NCI-H82 (cell line): Measurements from ENCODE around the gene USP17L30.
"Not testable (repeated sequence)": the region's sequence is repeated elsewhere in the genome, so short reads cannot be mapped to it uniquely, and the experiment has no call there.

Experiments used
- DNase-seq: peaks from one replicate; lab custom pipeline; 2025; lab: John Stamatoyannopoulos, UW

The USP17L30 gene, protein sequence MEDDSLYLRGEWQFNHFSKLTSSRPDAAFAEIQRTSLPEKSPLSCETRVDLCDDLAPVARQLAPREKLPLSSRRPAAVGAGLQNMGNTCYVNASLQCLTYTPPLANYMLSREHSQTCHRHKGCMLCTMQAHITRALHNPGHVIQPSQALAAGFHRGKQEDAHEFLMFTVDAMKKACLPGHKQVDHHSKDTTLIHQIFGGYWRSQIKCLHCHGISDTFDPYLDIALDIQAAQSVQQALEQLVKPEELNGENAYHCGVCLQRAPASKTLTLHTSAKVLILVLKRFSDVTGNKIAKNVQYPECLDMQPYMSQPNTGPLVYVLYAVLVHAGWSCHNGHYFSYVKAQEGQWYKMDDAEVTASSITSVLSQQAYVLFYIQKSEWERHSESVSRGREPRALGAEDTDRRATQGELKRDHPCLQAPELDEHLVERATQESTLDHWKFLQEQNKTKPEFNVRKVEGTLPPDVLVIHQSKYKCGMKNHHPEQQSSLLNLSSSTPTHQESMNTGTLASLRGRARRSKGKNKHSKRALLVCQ

DNA sequence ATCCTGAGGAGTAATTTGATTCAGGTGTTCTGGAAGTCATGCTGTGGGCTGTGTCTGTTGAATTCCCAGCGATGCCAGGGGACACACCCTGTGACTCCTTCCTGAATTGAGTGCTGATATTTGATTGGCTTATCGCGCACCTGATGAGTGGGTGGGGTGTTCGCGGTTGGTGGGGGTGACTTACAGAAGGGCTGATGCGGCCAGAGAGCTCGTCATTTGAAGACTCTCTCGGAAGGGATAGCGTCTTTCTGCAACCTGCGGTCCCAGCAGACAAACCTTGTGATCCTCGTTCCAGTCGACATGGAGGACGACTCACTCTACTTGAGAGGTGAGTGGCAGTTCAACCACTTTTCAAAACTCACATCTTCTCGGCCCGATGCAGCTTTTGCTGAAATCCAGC is at the start of gene USP17L30:
Gene USP17L30, plus strand, starts transcription at position 301 of the 400 bp plus-strand sequence. Its CDS starts 0 bp downstream, at position 301.
- DNase-seq = not testable (repeated sequence)

DNA sequence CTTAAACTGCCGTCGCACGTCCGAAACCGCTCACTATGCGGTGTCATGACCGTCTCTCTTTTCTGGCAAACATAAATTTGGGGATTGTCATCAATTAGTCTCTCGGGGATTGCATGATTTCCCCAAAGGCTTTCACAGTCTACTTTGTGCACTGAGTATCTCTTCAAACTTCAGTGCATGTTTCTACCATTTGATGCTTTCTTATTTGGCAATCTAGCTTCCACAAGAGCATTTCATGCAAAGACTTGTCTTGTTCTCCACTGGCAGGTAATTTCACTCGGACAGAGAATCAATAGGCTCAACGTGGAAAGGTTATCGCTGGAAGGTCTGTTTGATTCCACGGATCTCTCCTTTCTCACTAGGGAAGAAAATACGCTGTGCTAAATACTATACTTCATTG is 38.7 kb upstream of the USP17L30 start:
- DNase-seq = not testable (repeated sequence)

DNA sequence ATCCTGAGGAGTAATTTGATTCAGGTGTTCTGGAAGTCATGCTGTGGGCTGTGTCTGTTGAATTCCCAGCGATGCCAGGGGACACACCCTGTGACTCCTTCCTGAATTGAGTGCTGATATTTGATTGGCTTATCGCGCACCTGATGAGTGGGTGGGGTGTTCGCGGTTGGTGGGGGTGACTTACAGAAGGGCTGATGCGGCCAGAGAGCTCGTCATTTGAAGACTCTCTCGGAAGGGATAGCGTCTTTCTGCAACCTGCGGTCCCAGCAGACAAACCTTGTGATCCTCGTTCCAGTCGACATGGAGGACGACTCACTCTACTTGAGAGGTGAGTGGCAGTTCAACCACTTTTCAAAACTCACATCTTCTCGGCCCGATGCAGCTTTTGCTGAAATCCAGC is 38.1 kb upstream of the USP17L30 start, which contains the start of gene USP17L24:
Gene USP17L24, plus strand, starts transcription at position 301 of the 400 bp plus-strand sequence. Its CDS starts 0 bp downstream, at position 301.
- DNase-seq = not testable (repeated sequence)

DNA sequence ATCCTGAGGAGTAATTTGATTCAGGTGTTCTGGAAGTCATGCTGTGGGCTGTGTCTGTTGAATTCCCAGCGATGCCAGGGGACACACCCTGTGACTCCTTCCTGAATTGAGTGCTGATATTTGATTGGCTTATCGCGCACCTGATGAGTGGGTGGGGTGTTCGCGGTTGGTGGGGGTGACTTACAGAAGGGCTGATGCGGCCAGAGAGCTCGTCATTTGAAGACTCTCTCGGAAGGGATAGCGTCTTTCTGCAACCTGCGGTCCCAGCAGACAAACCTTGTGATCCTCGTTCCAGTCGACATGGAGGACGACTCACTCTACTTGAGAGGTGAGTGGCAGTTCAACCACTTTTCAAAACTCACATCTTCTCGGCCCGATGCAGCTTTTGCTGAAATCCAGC is 33.3 kb upstream of the USP17L30 start, which contains the start of gene USP17L25:
Gene USP17L25, plus strand, starts transcription at position 301 of the 400 bp plus-strand sequence. Its CDS starts 0 bp downstream, at position 301.
- not testable (repeated sequence) for DNase-seq

DNA sequence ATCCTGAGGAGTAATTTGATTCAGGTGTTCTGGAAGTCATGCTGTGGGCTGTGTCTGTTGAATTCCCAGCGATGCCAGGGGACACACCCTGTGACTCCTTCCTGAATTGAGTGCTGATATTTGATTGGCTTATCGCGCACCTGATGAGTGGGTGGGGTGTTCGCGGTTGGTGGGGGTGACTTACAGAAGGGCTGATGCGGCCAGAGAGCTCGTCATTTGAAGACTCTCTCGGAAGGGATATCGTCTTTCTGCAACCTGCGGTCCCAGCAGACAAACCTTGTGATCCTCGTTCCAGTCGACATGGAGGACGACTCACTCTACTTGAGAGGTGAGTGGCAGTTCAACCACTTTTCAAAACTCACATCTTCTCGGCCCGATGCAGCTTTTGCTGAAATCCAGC is 28.6 kb upstream of the USP17L30 start, which contains the start of gene USP17L26:
Gene USP17L26, plus strand, starts transcription at position 301 of the 400 bp plus-strand sequence. Its CDS starts 0 bp downstream, at position 301.
- DNase-seq = not testable (repeated sequence)

DNA sequence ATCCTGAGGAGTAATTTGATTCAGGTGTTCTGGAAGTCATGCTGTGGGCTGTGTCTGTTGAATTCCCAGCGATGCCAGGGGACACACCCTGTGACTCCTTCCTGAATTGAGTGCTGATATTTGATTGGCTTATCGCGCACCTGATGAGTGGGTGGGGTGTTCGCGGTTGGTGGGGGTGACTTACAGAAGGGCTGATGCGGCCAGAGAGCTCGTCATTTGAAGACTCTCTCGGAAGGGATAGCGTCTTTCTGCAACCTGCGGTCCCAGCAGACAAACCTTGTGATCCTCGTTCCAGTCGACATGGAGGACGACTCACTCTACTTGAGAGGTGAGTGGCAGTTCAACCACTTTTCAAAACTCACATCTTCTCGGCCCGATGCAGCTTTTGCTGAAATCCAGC is 23.8 kb upstream of the USP17L30 start, which contains the start of gene USP17L5:
Gene USP17L5, plus strand, starts transcription at position 301 of the 400 bp plus-strand sequence. Its CDS starts 0 bp downstream, at position 301.
- not testable (repeated sequence) for DNase-seq

DNA sequence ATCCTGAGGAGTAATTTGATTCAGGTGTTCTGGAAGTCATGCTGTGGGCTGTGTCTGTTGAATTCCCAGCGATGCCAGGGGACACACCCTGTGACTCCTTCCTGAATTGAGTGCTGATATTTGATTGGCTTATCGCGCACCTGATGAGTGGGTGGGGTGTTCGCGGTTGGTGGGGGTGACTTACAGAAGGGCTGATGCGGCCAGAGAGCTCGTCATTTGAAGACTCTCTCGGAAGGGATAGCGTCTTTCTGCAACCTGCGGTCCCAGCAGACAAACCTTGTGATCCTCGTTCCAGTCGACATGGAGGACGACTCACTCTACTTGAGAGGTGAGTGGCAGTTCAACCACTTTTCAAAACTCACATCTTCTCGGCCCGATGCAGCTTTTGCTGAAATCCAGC is 19.1 kb upstream of the USP17L30 start, which contains the start of gene USP17L27:
Gene USP17L27, plus strand, starts transcription at position 301 of the 400 bp plus-strand sequence. Its CDS starts 0 bp downstream, at position 301.
- DNase-seq = not testable (repeated sequence)

DNA sequence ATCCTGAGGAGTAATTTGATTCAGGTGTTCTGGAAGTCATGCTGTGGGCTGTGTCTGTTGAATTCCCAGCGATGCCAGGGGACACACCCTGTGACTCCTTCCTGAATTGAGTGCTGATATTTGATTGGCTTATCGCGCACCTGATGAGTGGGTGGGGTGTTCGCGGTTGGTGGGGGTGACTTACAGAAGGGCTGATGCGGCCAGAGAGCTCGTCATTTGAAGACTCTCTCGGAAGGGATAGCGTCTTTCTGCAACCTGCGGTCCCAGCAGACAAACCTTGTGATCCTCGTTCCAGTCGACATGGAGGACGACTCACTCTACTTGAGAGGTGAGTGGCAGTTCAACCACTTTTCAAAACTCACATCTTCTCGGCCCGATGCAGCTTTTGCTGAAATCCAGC is 14.3 kb upstream of the USP17L30 start, which contains the start of gene USP17L28:
Gene USP17L28, plus strand, starts transcription at position 301 of the 400 bp plus-strand sequence. Its CDS starts 0 bp downstream, at position 301.
- DNase-seq = not testable (repeated sequence)

DNA sequence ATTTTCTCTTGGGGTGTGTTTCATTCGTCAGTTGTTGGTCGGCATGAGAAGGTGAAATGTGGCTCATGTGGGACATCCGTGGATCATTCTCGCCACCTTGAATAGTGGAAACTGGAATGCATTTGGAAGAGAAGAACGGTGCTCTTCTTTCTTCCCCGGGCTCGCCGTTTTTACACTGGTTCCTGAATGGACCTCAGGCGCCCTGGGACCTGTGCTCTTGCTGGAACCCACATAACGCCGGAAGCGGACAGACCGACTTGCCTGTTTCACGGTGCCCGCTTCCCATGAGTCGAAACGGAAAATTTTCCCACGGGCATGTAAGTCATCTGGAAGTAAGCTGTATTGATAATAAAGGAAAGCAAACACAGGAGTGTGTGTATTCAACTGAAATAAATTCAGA is 12.1 kb upstream of the USP17L30 start:
- not testable (repeated sequence) for DNase-seq

DNA sequence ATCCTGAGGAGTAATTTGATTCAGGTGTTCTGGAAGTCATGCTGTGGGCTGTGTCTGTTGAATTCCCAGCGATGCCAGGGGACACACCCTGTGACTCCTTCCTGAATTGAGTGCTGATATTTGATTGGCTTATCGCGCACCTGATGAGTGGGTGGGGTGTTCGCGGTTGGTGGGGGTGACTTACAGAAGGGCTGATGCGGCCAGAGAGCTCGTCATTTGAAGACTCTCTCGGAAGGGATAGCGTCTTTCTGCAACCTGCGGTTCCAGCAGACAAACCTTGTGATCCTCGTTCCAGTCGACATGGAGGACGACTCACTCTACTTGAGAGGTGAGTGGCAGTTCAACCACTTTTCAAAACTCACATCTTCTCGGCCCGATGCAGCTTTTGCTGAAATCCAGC is 9.6 kb upstream of the USP17L30 start, which contains the start of gene USP17L29:
Gene USP17L29, plus strand, starts transcription at position 301 of the 400 bp plus-strand sequence. Its CDS starts 0 bp downstream, at position 301.
- DNase-seq = not testable (repeated sequence)

DNA sequence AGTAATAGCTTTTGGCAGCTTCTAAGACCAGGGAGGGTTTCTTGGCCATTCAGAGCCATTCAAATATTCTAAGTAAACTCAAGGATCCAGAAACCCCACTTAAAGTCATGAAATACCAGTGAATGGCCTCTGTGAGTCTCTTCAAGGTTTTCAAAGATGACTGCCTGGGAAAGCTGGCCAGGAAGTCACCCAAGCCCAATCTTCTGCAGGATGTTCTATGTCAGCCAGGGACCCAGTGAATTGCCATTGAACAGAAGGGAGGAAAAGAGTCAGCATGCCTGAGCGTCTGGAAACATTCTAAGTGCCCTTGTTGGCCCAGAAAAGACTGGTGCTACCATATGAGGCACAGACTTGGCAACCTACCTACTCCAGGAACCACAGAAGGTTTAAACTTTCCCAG is 17.0 kb downstream of the USP17L30 start:
- DNase-seq = not testable (repeated sequence)

DNA sequence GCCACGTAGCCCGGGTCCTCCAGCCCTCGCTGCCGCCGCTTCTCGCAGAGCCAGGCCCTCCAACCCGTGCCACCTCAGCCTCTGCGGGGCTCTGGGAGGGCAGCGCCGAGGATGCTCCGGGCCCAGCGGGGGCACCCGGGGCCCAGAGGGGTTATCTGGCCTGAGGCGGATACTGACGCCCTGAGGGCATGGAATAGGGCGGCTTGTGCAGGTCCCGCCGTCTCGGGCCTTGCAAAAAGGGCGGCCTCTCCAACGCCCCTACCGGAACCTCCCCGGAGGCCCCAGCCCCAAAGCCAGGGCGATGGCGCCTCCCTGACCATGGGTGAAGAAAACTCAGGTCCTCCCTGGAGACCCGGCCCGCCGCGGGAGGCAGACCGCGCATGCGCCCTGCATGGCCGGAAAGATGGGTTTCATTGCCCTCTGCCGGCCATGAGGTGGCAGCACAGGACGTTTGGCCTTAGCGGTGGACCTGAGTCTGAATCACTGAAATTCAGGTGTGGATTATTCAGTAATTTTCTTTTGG is 18.1 kb downstream of the USP17L30 start:
- DNase-seq = not testable (repeated sequence)

DNA sequence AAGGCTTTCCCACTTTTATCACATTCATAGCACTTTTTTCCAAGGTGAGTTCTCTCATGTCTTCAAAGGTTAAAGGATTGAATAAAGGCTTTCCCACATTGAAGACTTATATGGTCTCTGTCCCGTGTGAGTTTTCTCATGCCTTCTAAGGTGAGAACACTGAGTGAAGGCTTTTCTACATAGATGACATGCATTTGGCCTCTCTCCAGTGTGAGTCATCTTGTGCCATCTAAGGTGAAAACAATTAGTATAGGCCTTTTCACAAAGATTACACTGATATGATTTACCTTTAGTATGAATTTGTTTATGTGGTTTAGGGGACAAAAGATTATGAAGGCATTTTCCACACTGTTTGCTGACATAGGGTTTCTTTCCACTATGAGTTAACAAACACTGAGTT is 21.2 kb downstream of the USP17L30 start:
- no peak for DNase-seq

DNA sequence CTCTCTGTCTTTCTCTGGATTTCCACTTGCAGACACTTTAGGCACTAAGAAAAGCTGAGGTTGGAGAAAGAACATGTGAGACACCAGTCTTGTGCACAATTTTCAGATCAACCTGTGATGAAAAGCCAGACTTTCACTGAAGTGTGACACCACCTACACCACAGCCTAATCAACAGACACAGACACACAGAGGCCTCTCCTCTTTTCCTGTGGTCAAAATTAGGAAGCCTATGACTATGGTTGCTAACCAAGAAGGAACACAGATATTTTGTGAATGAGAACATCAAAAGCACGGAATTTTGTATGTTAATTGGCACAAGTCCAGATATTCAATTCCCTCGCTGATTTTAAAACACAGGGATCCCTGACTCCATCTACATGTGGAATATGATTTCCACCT is 26.1 kb downstream of the USP17L30 start:
- DNase-seq = not testable (repeated sequence)

DNA sequence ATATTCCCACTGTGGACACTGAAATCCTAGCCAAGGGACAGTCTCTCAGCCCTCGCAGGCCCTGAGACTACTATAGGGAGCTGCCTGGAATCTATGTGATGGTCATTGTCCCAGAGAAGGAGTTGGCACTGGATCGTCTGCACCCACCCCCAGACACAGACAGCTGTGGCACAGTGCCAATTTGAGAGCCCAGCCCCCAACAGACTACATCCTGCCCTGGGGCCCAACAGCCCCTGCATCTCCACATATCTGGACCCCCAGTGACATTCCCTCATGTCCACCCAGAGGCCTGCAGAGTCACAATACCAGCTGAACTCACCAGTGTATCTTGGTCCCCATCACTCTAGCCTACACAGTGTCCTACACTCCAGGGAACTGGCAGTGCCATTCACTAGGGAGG is 42.8 kb downstream of the USP17L30 start:
- DNase-seq = not testable (repeated sequence)

DNA sequence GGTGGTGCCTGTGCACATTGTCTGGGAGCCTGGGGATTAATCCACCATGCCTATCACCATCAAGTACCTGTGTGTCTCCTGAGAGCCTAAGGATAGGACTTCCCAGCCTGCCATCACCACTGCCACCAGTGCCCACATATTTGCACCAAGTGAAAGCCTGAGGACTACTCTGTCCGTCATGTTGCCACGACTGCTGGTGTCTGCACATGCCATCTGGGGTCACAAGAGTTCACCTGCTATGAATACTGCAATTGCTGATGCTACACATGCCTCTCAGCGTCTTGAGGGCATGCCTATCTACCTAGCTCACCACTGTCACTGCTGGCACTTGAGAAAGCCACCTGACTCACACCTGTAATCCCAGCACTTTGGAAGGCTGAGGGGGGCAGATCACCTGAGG is 43.6 kb downstream of the USP17L30 start:
- not testable (repeated sequence) for DNase-seq

DNA sequence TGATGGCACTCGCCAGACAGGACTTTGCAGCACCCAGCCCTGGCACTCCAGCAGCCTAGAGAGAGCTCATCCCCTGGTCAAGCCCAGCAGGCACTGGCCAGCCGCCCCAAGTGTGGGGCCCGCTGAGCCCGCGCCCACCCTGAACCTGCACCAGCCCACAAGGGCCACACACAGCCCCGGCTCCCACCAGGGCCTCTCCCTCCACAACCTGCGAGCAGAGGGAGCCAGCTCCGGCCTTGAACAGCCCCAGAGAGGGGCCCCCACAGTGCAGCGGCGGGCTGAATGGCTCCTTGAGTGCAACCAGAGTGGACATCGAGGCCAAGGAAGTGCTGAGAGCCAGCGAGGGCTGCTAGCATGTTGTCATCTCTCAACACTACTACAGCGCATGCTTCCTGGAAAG is 46.9 kb downstream of the USP17L30 start:
- DNase-seq = no peak
